ENCODE data around the gene FBXO11.
"Not testable (repeated sequence)": the region's sequence is repeated elsewhere in the genome, so short reads cannot be mapped to it uniquely, and the experiment has no call there.

Gene FBXO11

DNA sequence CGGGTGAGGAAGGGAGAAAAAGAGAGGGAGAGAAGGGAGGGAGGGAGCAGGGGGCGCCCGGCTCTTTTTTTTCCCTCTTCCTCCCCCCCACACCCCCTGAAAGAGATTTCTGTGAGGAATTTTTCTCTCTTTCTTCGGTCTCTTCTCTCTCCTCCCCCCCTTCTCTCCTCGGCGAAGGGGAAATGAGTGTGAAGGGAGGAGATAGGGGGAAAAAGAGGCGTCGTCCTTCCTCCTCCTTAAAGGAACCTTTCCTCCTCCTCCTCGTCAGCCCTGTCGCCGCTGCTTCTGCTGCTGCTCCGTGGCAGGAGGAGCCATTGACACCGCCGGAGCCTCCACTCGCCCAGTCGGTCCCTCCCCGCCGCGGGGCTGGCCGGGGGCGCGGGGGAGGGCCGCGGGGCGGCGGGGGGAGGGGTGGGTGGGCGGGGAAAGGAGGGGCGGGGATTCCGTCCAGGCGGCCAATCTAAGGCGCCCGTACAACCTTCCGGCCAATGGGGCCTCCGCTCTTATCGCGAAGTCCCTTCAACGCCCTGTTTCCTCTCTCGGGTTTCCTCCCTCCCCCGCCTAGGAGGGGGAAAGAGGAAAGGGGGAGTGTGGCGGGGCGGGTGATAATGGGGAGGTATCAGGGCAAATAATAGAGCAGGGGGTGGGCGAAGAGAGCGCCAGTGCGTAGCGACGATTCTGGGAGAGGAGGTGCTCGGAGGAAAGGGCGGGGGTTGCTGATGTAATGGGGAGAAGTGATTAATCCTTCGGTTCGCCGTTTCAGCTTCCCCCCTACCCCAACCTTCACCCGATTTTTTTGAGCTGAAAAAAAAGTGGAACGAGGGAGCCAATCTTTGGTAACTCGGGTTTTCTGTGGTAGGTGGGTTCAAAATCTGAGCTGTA, at the start of gene FBXO11:
TSS of gene FBXO11 (minus strand) at position 342 of the 882 bp plus-strand sequence. CDS start 778 bp downstream, outside the sequence.
- peak; percentile 92 for ATAC-seq
- peak; percentile 93 for DNase-seq

GRCh38 chr2:47950340-47951301, 44.3 kb upstream of the FBXO11 start:
- no peak for DNase-seq
- ATAC-seq, result no peak

GRCh38 chr2:47946593-47946992, 40.3 kb upstream of the FBXO11 start:
- ATAC-seq (no peak), DNase-seq (no peak)

GRCh38 chr2:47945046-47945781, 38.9 kb upstream of the FBXO11 start:
- no peak for ATAC-seq
- DNase-seq, result no peak

GRCh38 chr2:47941936-47942335, 35.6 kb upstream of the FBXO11 start:
- ATAC-seq (no peak), DNase-seq (no peak)

DNA sequence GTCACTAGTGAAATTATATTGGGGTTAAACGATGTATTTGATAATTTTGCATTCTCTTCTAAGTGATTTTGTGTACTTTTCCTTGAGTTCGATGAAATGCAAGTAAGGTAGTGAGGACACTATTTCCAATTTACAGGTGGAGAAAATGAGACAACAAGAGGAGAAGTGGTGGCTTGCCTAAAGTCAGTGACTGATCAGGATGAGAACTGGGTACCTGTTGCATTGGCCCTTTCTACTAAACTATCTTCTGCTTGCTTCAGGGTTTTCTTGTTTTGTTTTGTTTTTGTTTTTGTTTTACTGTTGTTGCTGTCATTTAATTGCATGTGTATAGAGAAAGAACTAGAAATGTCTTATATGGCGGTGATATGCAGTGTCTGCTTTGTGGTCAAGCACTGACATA, 31.4 kb upstream of the FBXO11 start:
- DNase-seq (no peak), ATAC-seq (no peak)

- no peak for DNase-seq
- no peak for ATAC-seq
Observed at GRCh38 chr2:47935071-47935470, 28.8 kb upstream of the FBXO11 start.

DNA sequence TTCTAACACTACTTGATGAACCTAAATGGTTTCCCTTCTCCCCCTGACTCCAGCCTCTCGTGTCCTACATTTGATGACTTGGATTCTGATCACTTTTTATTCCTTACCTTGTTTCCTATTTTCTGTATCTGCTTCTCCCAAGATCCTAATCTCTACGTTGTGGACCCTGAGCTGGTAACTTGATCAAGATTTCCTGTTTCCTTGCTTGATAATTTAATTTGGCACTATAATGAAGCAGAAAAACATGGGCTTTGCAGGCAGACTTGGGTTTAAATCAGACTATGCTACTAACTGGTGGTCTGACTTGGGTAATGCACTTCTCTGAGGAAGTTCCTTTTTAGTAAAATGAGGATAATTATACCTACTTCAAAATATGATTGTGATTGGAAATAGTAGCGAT, 11.7 kb upstream of the FBXO11 start:
- DNase-seq, result no peak
- ATAC-seq, result no peak

GRCh38 chr2:47917276-47917961, 11.1 kb upstream of the FBXO11 start:
- ATAC-seq, result no peak
- no peak for DNase-seq

- ATAC-seq, result no peak
- DNase-seq, result no peak
Observed at GRCh38 chr2:47916412-47916811, 10.1 kb upstream of the FBXO11 start.

- DNase-seq, ATAC-seq: not testable (repeated sequence)
Observed at GRCh38 chr2:47910662-47911061, 4.4 kb upstream of the FBXO11 start.

GRCh38 chr2:47908682-47909081, 2.4 kb upstream of the FBXO11 start:
- ATAC-seq (no peak), DNase-seq (no peak)

GRCh38 chr2:47907039-47907781, 912 bp upstream of the FBXO11 start:
- peak; percentile 33 for DNase-seq

GRCh38 chr2:47905386-47906156, 727 bp downstream of the FBXO11 start:
- DNase-seq, result peak; percentile 65

More at GRCh38 chr2:47907039-47907781, 912 bp upstream of the FBXO11 start:
- ATAC-seq, result no peak

GRCh38 chr2:47903781-47904490, 2.4 kb downstream of the FBXO11 start:
- DNase-seq (no peak), ATAC-seq (no peak)

More at GRCh38 chr2:47905386-47906156, 727 bp downstream of the FBXO11 start:
- peak; percentile 0 for ATAC-seq

GRCh38 chr2:47901892-47902291, 4.4 kb downstream of the FBXO11 start:
- not testable (repeated sequence) for ATAC-seq, DNase-seq

GRCh38 chr2:47900857-47901256, 5.4 kb downstream of the FBXO11 start:
- ATAC-seq, result no peak
- DNase-seq, result no peak

GRCh38 chr2:47899915-47900816, 6.1 kb downstream of the FBXO11 start:
- ATAC-seq (no peak), DNase-seq (no peak)
